Body of pancreas (tissue), 4 donors: Measurements from ENCODE around the gene PLPP2.

ENCODE experiments used
- POLR2A ChIP-seq, 3 donors: fragments of 450-650 bp; IDR thresholded peaks; one replicate each; pipeline ENCODE4 v1.6.1; 2016; ENCODE audit warnings: antibody characterized with exemption in 3 of 3, mild to moderate bottlenecking in 2 of 3
- TF ChIP-seq, protein P1 (sequence below), 7 experiments: fragments of 450-650 bp in 4 of 7; fragments of 200-600 bp in 3 of 7; sonication (generic) in 3 of 7; IDR thresholded peaks; one replicate each; pipeline ENCODE4 v1.5.1; 2016 to 2019; ENCODE audit warnings: antibody characterized with exemption in 7 of 7

DNA sequence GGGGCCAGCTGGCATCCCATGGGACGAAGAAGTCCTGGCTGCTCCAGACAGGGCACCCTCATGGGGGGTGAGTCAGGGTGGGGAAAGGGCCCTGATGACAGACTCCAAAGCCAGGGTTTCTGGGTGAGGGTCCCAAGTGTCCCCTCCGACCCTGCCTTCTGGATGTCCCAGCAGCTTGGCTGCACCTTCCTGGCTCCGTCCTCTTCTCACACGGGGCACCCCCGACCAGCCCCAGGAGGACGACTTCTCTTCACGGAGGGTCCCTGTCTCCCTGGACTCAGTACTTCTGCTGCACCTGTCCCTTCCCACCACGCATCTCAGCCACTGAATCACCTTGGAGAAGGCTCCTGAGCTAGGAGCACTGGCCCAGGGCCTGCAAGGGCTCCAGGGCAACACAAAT lies 33.5 kb upstream of the PLPP2 start:
- TF ChIP-seq, protein P1, sequence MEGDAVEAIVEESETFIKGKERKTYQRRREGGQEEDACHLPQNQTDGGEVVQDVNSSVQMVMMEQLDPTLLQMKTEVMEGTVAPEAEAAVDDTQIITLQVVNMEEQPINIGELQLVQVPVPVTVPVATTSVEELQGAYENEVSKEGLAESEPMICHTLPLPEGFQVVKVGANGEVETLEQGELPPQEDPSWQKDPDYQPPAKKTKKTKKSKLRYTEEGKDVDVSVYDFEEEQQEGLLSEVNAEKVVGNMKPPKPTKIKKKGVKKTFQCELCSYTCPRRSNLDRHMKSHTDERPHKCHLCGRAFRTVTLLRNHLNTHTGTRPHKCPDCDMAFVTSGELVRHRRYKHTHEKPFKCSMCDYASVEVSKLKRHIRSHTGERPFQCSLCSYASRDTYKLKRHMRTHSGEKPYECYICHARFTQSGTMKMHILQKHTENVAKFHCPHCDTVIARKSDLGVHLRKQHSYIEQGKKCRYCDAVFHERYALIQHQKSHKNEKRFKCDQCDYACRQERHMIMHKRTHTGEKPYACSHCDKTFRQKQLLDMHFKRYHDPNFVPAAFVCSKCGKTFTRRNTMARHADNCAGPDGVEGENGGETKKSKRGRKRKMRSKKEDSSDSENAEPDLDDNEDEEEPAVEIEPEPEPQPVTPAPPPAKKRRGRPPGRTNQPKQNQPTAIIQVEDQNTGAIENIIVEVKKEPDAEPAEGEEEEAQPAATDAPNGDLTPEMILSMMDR (IDR thresholded peaks at IDR 0.05) = no peak
- no peak for TF ChIP-seq POLR2A (IDR thresholded peaks at IDR 0.05)
